Keratinocyte (primary cell): ENCODE data around the gene LRRC7. TPM values are rescaled to one million over a fixed set of nuclear protein-coding genes. Genes with fewer than 3 reads are reported as not detected.

ENCODE experiments used
- DNase-seq: peaks from one replicate; pipeline ENCODE4 v3.0.0-alpha.2; 2011; ENCODE audit warnings: low read depth, missing footprints, low spot score
- FAIRE-seq: peaks from 2 replicates; lab custom pipeline; 2011; peaks lifted over from hg19 to GRCh38; lab: Jason Lieb, UNC
- H2AFZ ChIP-seq: 2 replicates; pipeline ENCODE4 v1.6.0; 2012; ENCODE audit warnings: low read length, control low read depth, inconsistent platforms; ENCODE audit not compliant: control insufficient read depth
- H3K27ac ChIP-seq: 2 replicates; pipeline ENCODE4 v1.5.1; 2011; ENCODE audit warnings: low read length; ENCODE audit not compliant: control insufficient read depth, insufficient read depth
- H3K27me3 ChIP-seq: 3 replicates; pipeline ENCODE4 v1.6.0; 2011; ENCODE audit warnings: low read length; ENCODE audit not compliant: control insufficient read depth, insufficient read depth; ENCODE audit errors: extremely low read depth
- H3K36me3 ChIP-seq, 2 experiments: 2 replicates in 1 of 2; 3 replicates in 1 of 2; pipeline ENCODE4 v1.5.1; 2011; ENCODE audit warnings: low read length in 2 of 2, mild to moderate bottlenecking in 1 of 2; ENCODE audit not compliant: control insufficient read depth in 2 of 2, insufficient read depth in 2 of 2; ENCODE audit errors: extremely low read depth in 1 of 2
- H3K4me1 ChIP-seq: 3 replicates; pipeline ENCODE4 v1.5.1; 2011; ENCODE audit warnings: low read length; ENCODE audit not compliant: control insufficient read depth, insufficient read depth; ENCODE audit errors: extremely low read depth
- H3K4me2 ChIP-seq: 3 replicates; pipeline ENCODE4 v1.6.0; 2011; ENCODE audit warnings: low read depth, low read length; ENCODE audit not compliant: control insufficient read depth, insufficient read depth; ENCODE audit errors: extremely low read depth
- H3K4me3 ChIP-seq, 3 experiments: fragments of 200-600 bp in 1 of 3; sonication (generic) in 1 of 3; 2 replicates in 2 of 3; 3 replicates in 1 of 3; pipeline ENCODE4 v1.5.1; 2011 to 2016; ENCODE audit warnings: low read length in 3 of 3, mild to moderate bottlenecking in 3 of 3, control low read depth in 2 of 3, inconsistent platforms in 1 of 3, low read depth in 1 of 3, mixed read lengths in 1 of 3, mixed run types in 1 of 3, moderate library complexity in 1 of 3; ENCODE audit not compliant: control insufficient read depth in 2 of 3, insufficient read depth in 2 of 3; ENCODE audit errors: extremely low read depth in 1 of 3
- H3K79me2 ChIP-seq: 2 replicates; pipeline ENCODE4 v1.6.0; 2012; ENCODE audit warnings: low read length; ENCODE audit not compliant: control insufficient read depth, insufficient read depth
- H3K9ac ChIP-seq: 3 replicates; pipeline ENCODE4 v1.6.0; 2011; ENCODE audit warnings: low read length; ENCODE audit not compliant: control insufficient read depth, insufficient read depth; ENCODE audit errors: extremely low read depth
- H3K9me1 ChIP-seq: 3 replicates; pipeline ENCODE4 v1.6.0; 2011; ENCODE audit warnings: low read length; ENCODE audit not compliant: control insufficient read depth, insufficient read depth; ENCODE audit errors: extremely low read depth
- H3K9me3 ChIP-seq: 2 replicates; pipeline ENCODE4 v1.5.1; 2012; ENCODE audit warnings: low read depth, low read length; ENCODE audit not compliant: control insufficient read depth
- H4K20me1 ChIP-seq: 3 replicates; pipeline ENCODE4 v1.6.0; 2011; ENCODE audit warnings: low read length; ENCODE audit not compliant: control insufficient read depth, insufficient read depth; ENCODE audit errors: extremely low read depth
- CTCF ChIP-seq, 3 experiments: IDR thresholded peaks in 1 of 3; conservative IDR thresholded peaks in 1 of 3; optimal IDR thresholded peaks in 1 of 3; 2 replicates in 2 of 3; 3 replicates in 1 of 3; pipeline versions ENCODE3 to v1.5.1; 2011; ENCODE audit warnings: low read length in 3 of 3, mild to moderate bottlenecking in 3 of 3, moderate library complexity in 2 of 3, control low read depth in 1 of 3, inconsistent platforms in 1 of 3; ENCODE audit not compliant: insufficient read depth in 2 of 3; ENCODE audit errors: extremely low read depth in 1 of 3
- EZH2 ChIP-seq: IDR thresholded peaks from one replicate; pipeline ENCODE4 v1.6.1; 2012; ENCODE audit warnings: inconsistent platforms, mild to moderate bottlenecking, low read length, moderate library complexity
- dilution Hi-C: fragments of 300-500 bp; cut with MboI; formaldehyde crosslinking; loops from one replicate; pipeline ENCODE4 v1.7.0; 2020; ENCODE audit warnings: low sequenced_read_pairs; ENCODE audit not compliant: extremely low pct_ligation_motif_present
- polyA plus RNA-seq, 5 experiments: library from polyadenylated mRNA; depleted of rRNA in 3 of 5; stranded (reverse) in 3 of 5; stranded (forward) in 1 of 5; unstranded in 1 of 5; fragments of >200 nt; gene quantifications; 1 replicate in 1 of 5; 2 replicates in 3 of 5; 3 replicates in 1 of 5; pipeline versions ENCODE4 v1.2.1 to v1.2.3, GENCODE V29; 2011 to 2012; ENCODE audit warnings: missing spikeins in 2 of 5, low read depth in 1 of 5, low replicate concordance in 1 of 5

Gene LRRC7
- polyA plus RNA-seq, 1 donor (not counting 4 experiments of a cell fraction or from before 2014, with no cell fraction given) = 0.28 TPM

DNA sequence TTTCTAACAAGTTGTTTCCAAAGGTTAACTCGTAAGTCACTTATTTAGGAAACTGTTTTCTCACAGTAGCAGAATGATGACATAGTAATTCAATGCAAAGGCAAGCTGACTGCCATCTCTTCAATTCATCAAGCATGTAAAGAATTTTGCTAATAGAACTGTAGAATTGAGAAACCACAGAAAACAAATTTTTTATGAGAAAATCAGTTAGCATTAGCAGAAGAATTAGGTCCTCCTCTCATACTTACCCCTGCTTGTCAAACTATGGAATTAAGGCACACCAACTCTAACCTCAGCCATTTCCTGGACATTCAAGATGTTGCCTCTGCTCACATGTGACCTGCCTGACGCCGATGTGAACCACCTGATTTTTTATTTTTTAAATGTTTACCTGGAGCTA lies 522.4 kb downstream of the LRRC7 start:
- TF ChIP-seq EZH2 (no peak), CTCF (optimal IDR thresholded peaks at IDR 0.05 in 1 of 3, IDR thresholded peaks at IDR 0.05 in 1 of 3, conservative IDR thresholded peaks at IDR 0.05 in 1 of 3; ENCODE audit: extremely low read depth in 1 of 3, insufficient read depth in 2 of 3, low read length in 3 of 3) (no peak)

GRCh38 chr1:70090875-70091274 lies 523.2 kb downstream of the LRRC7 start:
- Histone ChIP-seq H3K9me1 (no peaks in the 10 kb centered on the region), H3K36me3 (no peaks in the 10 kb centered on the region), H4K20me1 (no peaks in the 10 kb centered on the region), H3K27me3 (no peaks in the 10 kb centered on the region), H3K4me2 (no peak overlapping the region), H3K9me3 (no peaks in the 10 kb centered on the region), H3K79me2 (no peaks in the 10 kb centered on the region), H3K4me3 (no peak overlapping the region), H3K27ac (no peak overlapping the region), H3K4me1 (no peaks in the 10 kb centered on the region), H2AFZ (peak overlapping the region; percentile 4), H3K9ac (no peak overlapping the region)
- FAIRE-seq = no peak
- TF ChIP-seq CTCF (optimal IDR thresholded peaks at IDR 0.05 in 1 of 3, IDR thresholded peaks at IDR 0.05 in 1 of 3, conservative IDR thresholded peaks at IDR 0.05 in 1 of 3; ENCODE audit: extremely low read depth in 1 of 3, insufficient read depth in 2 of 3, low read length in 3 of 3) = no peak
- no peak for TF ChIP-seq EZH2
- peak; percentile 9 for DNase-seq
- dilution Hi-C loops = no loop called here

More for the DNA sequence above, 522.4 kb downstream of the LRRC7 start:
- FAIRE-seq (no peak), DNase-seq (no peak)
- H3K9me1 ChIP-seq = no peaks in the 10 kb centered on the region
- no peak overlapping the region for H3K4me3 ChIP-seq
- no peaks in the 10 kb centered on the region for H3K36me3 ChIP-seq
- H2AFZ ChIP-seq = no peak overlapping the region
- no peaks in the 10 kb centered on the region for H4K20me1 ChIP-seq
- no peaks in the 10 kb centered on the region for H3K27me3 ChIP-seq
- H3K4me1 ChIP-seq = no peaks in the 10 kb centered on the region
- H3K27ac ChIP-seq = no peak overlapping the region
- dilution Hi-C loops = no loop called here
- H3K9ac ChIP-seq = no peak overlapping the region
- no peaks in the 10 kb centered on the region for H3K9me3 ChIP-seq
- H3K4me2 ChIP-seq = no peak overlapping the region
- H3K79me2 ChIP-seq = no peaks in the 10 kb centered on the region
